BLaER1 treated with 17β-estradiol and CSF1 and Interleukin-3, amounts not matched to agents 10 nM and 100 nM (cell line): ENCODE data around the gene FOXA3.
A peak's percentile ranks its signal among the peaks of the same experiment; 100 is the strongest.

Source experiments
- H3K27ac ChIP-seq, 11 experiments: shearing (Covaris generic); formaldehyde crosslinking; 2 replicates each; pipeline ENCODE4 v1.8.1; 2022
- H3K27me3 ChIP-seq, 11 experiments: shearing (Covaris generic); formaldehyde crosslinking; 2 replicates each; pipeline ENCODE4 v1.8.1; 2022
- H3K36me3 ChIP-seq, 11 experiments: shearing (Covaris generic); formaldehyde crosslinking; 2 replicates each; pipeline ENCODE4 v1.8.1; 2022
- H3K4me1 ChIP-seq, 10 experiments: shearing (Covaris generic); formaldehyde crosslinking; 2 replicates each; pipeline ENCODE4 v1.8.1; 2022
- H3K4me2 ChIP-seq, 11 experiments: shearing (Covaris generic); formaldehyde crosslinking; 2 replicates each; pipeline ENCODE4 v1.8.1; 2022
- H3K4me3 ChIP-seq, 10 experiments: shearing (Covaris generic); formaldehyde crosslinking; 2 replicates each; pipeline ENCODE4 v1.8.1; 2022
- H3K9ac ChIP-seq, 11 experiments: shearing (Covaris generic); formaldehyde crosslinking; 2 replicates each; pipeline ENCODE4 v1.8.1; 2022
- H3K9me3 ChIP-seq, 11 experiments: shearing (Covaris generic); formaldehyde crosslinking; replicated peaks in 1 of 11; 2 replicates each; pipeline ENCODE4 v1.8.1; 2022
- H4K20me1 ChIP-seq, 11 experiments: shearing (Covaris generic); formaldehyde crosslinking; 2 replicates each; pipeline ENCODE4 v1.8.1; 2022
- Cebpa-rat ChIP-seq, 11 experiments: shearing (Covaris generic); IDR thresholded peaks; 2 replicates each; pipeline ENCODE4 v1.8.1; 2022

Gene FOXA3

DNA sequence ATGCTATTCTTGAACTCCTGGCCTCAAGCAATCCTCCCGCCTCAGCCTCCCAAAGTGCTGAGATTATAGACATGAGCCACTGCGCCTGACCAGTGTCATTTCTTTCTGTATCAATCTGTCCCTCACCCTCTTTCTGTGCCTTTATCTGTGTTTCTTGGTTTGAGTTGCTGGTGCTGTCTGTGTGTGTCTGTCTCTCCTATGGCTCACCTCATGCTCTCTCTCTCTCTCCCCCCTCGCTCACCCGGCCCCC, 12.0 kb downstream of the FOXA3 start:
- Histone ChIP-seq H3K9me3 (no peaks in the 10 kb centered on the region), H4K20me1 (peaks cover 0 to 4% (median 0%) of the 10 kb centered on the region in 11 experiments; a peak in 1 of 22 replicates), H3K27ac (peak overlapping the region in 9 of 11 experiments; percentile 65 to 80 (median 73); a peak in 17 of 22 replicates), H3K4me2 (peak overlapping the region; percentile 78 to 99 (median 97)), H3K27me3 (peaks cover 0 to 17% (median 0%) of the 10 kb centered on the region in 11 experiments; a peak in 2 of 22 replicates), H3K9ac (peak overlapping the region; percentile 67 to 88 (median 76); a peak in 19 of 22 replicates), H3K4me3 (peak overlapping the region in 7 of 10 experiments; percentile 49 to 64 (median 55); a peak in 8 of 20 replicates), H3K4me1 (peaks cover 22 to 56% (median 49%) of the 10 kb centered on the region in 10 experiments), H3K36me3 (no peaks in the 10 kb centered on the region)
- no peak for TF ChIP-seq Cebpa-rat (IDR thresholded peaks at IDR 0.05)

GRCh38 chr19:45876411-45877197, 12.5 kb downstream of the FOXA3 start:
- peaks cover 0 to 9% (median 0%) of the 10 kb centered on the region in 11 experiments; a peak in 8 of 22 replicates for H4K20me1 ChIP-seq
- H3K36me3 ChIP-seq, result no peaks in the 10 kb centered on the region
- peaks cover 22 to 59% (median 50%) of the 10 kb centered on the region in 10 experiments for H3K4me1 ChIP-seq
- H3K9me3 ChIP-seq, result no peaks in the 10 kb centered on the region
- H3K27ac ChIP-seq, result peak overlapping the region; percentile 45 to 80 (median 72); a peak in 21 of 22 replicates
- H3K4me3 ChIP-seq, result peak overlapping the region in 8 of 10 experiments; percentile 49 to 64 (median 54); a peak in 17 of 20 replicates
- peak overlapping the region; percentile 67 to 88 (median 76) for H3K9ac ChIP-seq
- H3K27me3 ChIP-seq, result peaks cover 0 to 17% (median 0%) of the 10 kb centered on the region in 11 experiments; a peak in 2 of 22 replicates
- no peak for TF ChIP-seq Cebpa-rat (IDR thresholded peaks at IDR 0.05)
- H3K4me2 ChIP-seq, result peak overlapping the region; percentile 78 to 99 (median 97)

DNA sequence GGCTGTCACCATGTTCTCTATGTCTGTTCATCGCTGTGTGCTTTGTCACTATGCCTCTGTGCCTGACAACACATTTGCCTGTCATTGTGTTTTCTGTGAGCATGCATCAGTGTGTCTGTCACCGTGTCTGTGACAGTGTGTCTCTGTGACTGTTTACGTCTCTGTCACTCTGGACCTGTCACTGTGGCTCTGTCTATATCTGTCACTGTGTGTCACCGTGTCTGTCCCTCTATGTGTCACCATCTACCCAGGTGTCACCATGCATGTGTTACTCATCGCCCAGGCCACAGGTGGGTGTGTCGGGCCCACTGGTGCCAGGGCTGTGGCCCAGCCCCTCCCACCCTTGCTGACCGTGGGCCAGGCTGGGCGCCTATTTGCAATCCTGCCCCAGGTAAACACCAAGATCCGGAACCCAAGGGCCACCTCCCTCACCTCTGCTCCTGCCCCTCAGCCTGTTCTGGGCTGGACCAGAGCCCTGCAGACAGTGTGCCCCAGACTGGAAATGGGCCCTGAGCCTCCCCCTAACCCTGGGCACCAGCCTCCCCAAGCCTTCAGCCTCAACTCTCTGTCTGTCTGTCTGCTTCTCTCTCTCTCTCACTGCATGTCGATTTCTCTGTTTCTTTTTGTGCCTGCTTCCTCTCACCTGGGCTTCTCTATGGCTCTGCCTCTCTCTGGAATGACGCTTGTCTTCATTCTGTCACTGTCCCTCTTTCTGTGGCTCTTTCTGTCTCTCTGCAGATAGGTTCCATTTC, 14.1 kb downstream of the FOXA3 start:
- H4K20me1 ChIP-seq, result peaks cover 5 to 25% (median 16%) of the 10 kb centered on the region in 11 experiments; a peak in 19 of 22 replicates
- H3K4me2 ChIP-seq, result peak overlapping the region; percentile 78 to 99 (median 97)
- no peaks in the 10 kb centered on the region for H3K36me3 ChIP-seq
- no peak overlapping the region for H3K27ac ChIP-seq
- TF ChIP-seq Cebpa-rat (IDR thresholded peaks at IDR 0.05), result no peak
- peaks cover 30 to 75% (median 62%) of the 10 kb centered on the region in 10 experiments for H3K4me1 ChIP-seq
- H3K27me3 ChIP-seq, result peaks cover 0 to 17% (median 0%) of the 10 kb centered on the region in 11 experiments; a peak in 2 of 22 replicates
- H3K9ac ChIP-seq, result peak overlapping the region in 1 of 11 experiments; percentile 75; a peak in 1 of 22 replicates
- no peak overlapping the region for H3K4me3 ChIP-seq
- H3K9me3 ChIP-seq, result no peaks in the 10 kb centered on the region

DNA sequence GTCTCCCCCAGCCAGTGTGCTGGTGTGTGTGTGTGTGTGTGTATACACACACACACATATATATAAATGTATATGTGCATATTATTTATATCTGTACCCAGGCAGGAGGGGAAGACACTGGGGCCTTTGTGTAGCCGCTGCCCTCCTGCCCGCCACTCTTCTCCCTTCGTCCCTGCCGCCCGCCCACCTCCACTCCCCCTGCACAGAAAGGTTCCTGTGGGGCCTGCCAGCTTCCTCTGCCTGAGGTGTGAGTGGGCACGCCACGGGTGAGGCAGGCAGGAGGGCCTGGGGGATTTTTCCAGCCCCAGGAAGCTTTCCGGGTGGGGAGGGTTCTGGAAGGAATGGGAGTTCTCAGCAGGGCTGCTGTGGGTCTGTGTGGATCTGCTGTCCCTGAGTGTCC, 14.9 kb downstream of the FOXA3 start:
- Histone ChIP-seq H4K20me1 (peaks cover 11 to 32% (median 22%) of the 10 kb centered on the region in 11 experiments; a peak in 19 of 22 replicates), H3K9me3 (no peaks in the 10 kb centered on the region), H3K4me2 (peak overlapping the region in 10 of 11 experiments; percentile 26 to 99 (median 98); a peak in 16 of 22 replicates), H3K4me1 (peaks cover 37 to 81% (median 69%) of the 10 kb centered on the region in 10 experiments), H3K27ac (no peak overlapping the region), H3K27me3 (peaks cover 0 to 17% (median 0%) of the 10 kb centered on the region in 11 experiments; a peak in 2 of 22 replicates), H3K36me3 (peaks cover 0 to 4% (median 3%) of the 10 kb centered on the region in 11 experiments; a peak in 10 of 22 replicates), H3K4me3 (no peak overlapping the region), H3K9ac (peak overlapping the region in 5 of 11 experiments; percentile 5 to 45 (median 32); a peak in 6 of 22 replicates)
- no peak for TF ChIP-seq Cebpa-rat (IDR thresholded peaks at IDR 0.05)

DNA sequence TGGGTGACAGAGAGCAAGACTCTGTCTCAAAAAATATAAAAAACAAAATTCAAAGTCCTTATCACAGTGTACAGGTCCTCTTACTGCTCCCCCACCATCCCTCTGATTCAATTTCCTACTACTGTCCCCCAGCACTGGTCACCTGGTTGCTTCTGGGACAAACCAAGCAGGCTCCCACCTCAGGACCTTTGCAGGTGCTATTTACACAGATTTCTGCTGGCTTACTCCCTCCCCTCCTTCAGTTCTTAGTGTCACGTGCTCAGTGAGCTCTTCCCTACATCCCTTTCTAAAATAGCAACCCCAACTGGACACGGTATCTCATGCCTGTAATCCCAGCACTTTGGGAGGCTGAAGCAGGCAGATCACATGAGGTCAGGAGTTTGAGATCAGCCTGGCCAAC, 15.8 kb downstream of the FOXA3 start:
- no peak overlapping the region for H3K27ac ChIP-seq

DNA sequence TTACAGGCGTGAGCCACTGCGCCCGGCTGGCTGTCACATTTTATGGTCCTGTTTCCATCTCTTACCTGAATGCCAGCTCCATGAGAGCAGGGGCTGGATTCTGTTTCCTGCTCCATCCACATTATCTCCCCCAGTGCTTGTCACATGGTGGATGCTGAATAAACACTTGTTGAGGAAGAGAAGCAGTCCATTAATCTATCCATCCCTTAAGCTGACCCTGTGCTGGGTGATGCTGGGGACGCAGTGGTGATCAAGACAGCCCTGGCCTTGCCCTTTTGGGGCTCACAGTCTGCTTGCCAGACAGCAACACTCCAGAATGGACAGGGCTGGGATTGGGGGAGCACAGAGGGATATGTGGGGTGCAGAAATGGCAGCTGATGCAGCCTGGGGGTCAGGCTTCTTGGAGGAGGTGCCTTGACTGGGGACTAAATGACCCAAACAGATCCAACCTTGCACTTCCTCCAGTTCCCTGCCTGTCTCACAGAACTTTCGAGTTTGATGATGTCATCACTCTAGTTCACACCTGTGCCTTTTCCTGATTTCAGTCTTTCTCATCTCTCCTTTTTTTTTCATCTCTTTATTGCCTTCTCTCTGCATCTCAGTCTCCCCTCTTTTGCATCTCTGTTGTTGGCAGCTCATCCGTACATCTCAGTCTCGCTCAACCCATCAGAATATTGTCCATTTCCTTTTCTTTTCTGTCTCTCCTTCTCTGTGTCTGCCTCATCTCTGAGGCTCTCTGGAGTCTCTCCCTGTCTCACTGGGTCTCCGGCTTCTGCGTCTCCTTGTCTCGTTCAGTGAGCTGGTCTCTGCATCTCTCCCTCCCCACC, 17.2 kb downstream of the FOXA3 start:
- Histone ChIP-seq H3K4me1 (peaks cover 45 to 80% (median 70%) of the 10 kb centered on the region in 10 experiments), H3K4me2 (peak overlapping the region in 6 of 11 experiments; percentile 9 to 95 (median 84); a peak in 7 of 22 replicates), H3K4me3 (no peak overlapping the region), H3K36me3 (peaks cover 0 to 13% (median 11%) of the 10 kb centered on the region in 11 experiments; a peak in 11 of 22 replicates), H3K9me3 (no peaks in the 10 kb centered on the region), H3K9ac (peak overlapping the region in 1 of 11 experiments; percentile 49; a peak in 1 of 22 replicates), H3K27me3 (peaks cover 0 to 12% (median 0%) of the 10 kb centered on the region in 11 experiments; a peak in 2 of 22 replicates), H3K27ac (no peak overlapping the region), H4K20me1 (peaks cover 26 to 47% (median 36%) of the 10 kb centered on the region in 11 experiments; a peak in 20 of 22 replicates)
- TF ChIP-seq Cebpa-rat (IDR thresholded peaks at IDR 0.05), result no peak

More for the DNA sequence above, 15.8 kb downstream of the FOXA3 start:
- H3K9ac ChIP-seq, result no peak overlapping the region
- H3K4me3 ChIP-seq, result no peak overlapping the region
- TF ChIP-seq Cebpa-rat (IDR thresholded peaks at IDR 0.05), result no peak
- H3K36me3 ChIP-seq, result peaks cover 0 to 13% (median 11%) of the 10 kb centered on the region in 11 experiments; a peak in 11 of 22 replicates
- no peaks in the 10 kb centered on the region for H3K9me3 ChIP-seq
- peaks cover 46 to 87% (median 77%) of the 10 kb centered on the region in 10 experiments for H3K4me1 ChIP-seq
- peaks cover 0 to 17% (median 0%) of the 10 kb centered on the region in 11 experiments; a peak in 2 of 22 replicates for H3K27me3 ChIP-seq
- 0 out of 22 replicates have a peak overlapping the region, but pooled peaks of 2 of the 11 experiments have one; percentile 90 to 95 for H3K4me2 ChIP-seq
- H4K20me1 ChIP-seq, result peaks cover 20 to 41% (median 31%) of the 10 kb centered on the region in 11 experiments; a peak in 20 of 22 replicates

- H3K27me3 ChIP-seq, result 0 out of 22 replicates have a peak, but pooled peaks cover 0 to 10% (median 0%) of the 10 kb centered on the region in 11 experiments
- H3K36me3 ChIP-seq, result peaks cover 0 to 13% (median 11%) of the 10 kb centered on the region in 11 experiments; a peak in 11 of 22 replicates
- H3K4me1 ChIP-seq, result peaks cover 39 to 75% (median 65%) of the 10 kb centered on the region in 10 experiments
- H3K9me3 ChIP-seq, result no peaks in the 10 kb centered on the region
- no peak overlapping the region for H3K4me3 ChIP-seq
- H3K4me2 ChIP-seq, result peak overlapping the region; percentile 72 to 95 (median 88)
- peak overlapping the region in 5 of 11 experiments; percentile 37 to 67 (median 54); a peak in 5 of 22 replicates for H3K9ac ChIP-seq
- TF ChIP-seq Cebpa-rat (IDR thresholded peaks at IDR 0.05), result no peak
- H4K20me1 ChIP-seq, result peaks cover 26 to 47% (median 36%) of the 10 kb centered on the region in 11 experiments; a peak in 20 of 22 replicates
- H3K27ac ChIP-seq, result no peak overlapping the region
Observed at GRCh38 chr19:45881909-45882528, 17.9 kb downstream of the FOXA3 start.
